CD4-positive, alpha-beta T cell treated with Interleukin-6 at 100 ng/mL for 8 hours (primary cell): ENCODE results near the gene SIX5.
A peak's percentile ranks its signal among the peaks of the same experiment; 100 is the strongest.
"Not testable (repeated sequence)": the region's sequence is repeated elsewhere in the genome, so short reads cannot be mapped to it uniquely, and the experiment has no call there.

Experiments
- DNase-seq: peaks from one replicate; pipeline ENCODE4 v3.0.0-alpha.2; 2020; ENCODE audit warnings: mixed read lengths, low spot score

SIX5 gene

GRCh38 chr19:45754323-45754722 lies 14.7 kb downstream of the SIX5 start:
- DNase-seq: no peak

- DNase-seq: no peak
Measured at GRCh38 chr19:45753548-45753947, 15.5 kb downstream of the SIX5 start.

GRCh38 chr19:45752639-45753038 lies 16.4 kb downstream of the SIX5 start:
- no peak for DNase-seq

GRCh38 chr19:45751483-45751882 lies 17.6 kb downstream of the SIX5 start:
- DNase-seq: not testable (repeated sequence)

- DNase-seq: no peak
Measured at GRCh38 chr19:45747513-45747912, 21.5 kb downstream of the SIX5 start.

DNA sequence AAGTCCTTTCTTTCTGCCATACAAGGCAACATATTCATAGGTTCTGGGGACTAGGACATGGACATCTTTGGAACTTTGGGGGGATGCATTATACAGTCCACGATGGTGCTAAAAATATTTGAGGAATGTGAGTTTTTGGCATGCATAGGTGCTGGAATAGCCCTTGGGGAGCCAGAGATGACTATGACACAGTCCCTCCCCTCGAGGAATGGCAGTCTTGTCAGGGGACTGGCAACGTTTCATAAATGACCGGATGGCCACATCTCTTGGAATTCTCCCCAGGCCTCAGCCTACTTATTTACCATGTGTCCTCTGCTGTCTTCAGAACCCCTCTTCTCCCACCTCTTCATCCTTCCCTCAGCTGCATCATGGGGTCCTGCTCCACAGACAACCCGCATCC lies 22.2 kb downstream of the SIX5 start:
- DNase-seq: no peak

GRCh38 chr19:45745606-45746005 lies 23.4 kb downstream of the SIX5 start:
- DNase-seq: no peak

GRCh38 chr19:45742969-45743368 lies 26.1 kb downstream of the SIX5 start:
- DNase-seq: no peak

DNA sequence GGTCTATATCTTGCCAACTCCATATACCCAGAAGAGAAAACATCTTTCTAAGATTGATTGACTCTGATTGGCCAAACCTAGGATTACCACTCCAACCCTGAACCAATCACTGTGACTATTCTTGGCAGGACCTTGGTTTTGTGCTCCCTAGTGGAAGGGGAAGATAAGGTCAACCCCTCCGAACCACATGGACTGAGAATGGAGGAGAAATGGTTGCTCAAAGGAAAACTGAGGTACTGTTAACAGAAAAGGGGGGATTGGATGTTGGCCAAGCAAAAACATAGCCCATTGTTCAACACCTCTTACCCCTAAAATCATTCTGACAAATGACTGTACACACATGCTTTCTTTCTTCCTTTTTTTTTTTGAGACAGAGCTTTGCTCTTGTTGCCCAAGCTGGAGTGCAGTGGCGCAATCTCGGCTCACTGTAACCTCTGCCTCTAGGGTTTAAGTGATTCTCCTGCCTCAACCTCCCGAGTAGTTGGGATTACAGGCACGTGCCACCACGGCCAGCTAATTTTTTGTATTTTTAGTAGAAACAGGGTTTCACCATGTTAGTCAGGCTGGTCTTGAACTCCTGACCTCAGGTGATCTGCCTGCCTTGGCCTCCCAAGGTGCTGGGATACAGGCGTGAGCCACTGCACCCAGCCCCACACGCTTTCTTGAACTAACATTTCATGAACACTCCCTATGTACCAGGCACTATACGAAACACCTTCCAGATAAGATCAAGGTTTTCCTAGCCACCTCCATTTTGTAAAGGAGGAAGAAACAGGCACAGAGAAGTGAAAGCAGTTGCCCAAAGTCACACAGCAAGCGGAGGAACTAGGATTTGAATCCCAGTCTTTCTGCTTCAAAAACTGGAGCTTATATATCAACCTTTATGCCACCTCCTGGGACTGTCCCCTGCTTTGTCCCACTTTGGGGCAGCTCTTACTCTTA lies 29.3 kb downstream of the SIX5 start:
- DNase-seq: no peak

DNA sequence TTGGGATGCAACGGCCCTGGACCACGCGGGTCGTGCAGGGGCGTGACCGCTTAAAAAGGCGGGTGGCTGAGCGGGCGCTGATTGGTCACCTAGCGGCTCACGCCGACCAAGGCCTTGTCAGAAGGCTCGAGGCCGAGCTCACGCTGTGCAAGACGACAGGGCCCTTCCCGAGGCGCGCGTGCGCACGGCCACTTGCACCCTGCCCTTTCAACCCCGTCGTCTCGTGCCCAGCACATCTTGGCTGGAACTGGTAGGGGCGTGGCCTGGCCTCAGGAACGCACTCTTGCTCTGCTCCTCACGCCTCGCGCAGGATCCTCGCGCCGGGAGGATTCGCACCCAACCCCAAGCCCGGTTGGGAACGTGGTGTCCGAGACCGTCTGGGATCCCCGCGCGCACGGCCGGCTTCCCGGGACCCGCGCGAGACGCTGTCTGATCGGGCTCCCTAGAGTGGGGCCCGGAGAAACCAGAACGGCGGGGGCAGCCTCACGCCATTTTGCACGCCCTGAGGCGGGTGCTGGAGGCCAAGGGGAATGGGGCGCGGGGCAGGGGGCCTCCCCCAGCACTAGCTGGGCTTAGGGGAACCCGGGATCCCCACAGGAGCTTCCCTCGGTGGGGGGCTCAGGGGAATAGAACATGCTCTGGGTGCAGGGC lies 35.8 kb downstream of the SIX5 start, which contains the start of gene MEIOSIN:
Gene MEIOSIN, plus strand, starts transcription at position 280 of the 651 bp plus-strand sequence. CDS start 1,938 bp downstream, outside the sequence.
- DNase-seq: no peak

- DNase-seq: peak; percentile 93
Measured at GRCh38 chr19:45730368-45731288, 38.4 kb downstream of the SIX5 start, which contains the start of gene FBXO46. Gene FBXO46, minus strand, starts transcription at chr19:45730896. Its CDS starts 17,401 bp downstream, at chr19:45713495.

GRCh38 chr19:45729800-45730290 lies 39.2 kb downstream of the SIX5 start:
- DNase-seq: no peak

DNA sequence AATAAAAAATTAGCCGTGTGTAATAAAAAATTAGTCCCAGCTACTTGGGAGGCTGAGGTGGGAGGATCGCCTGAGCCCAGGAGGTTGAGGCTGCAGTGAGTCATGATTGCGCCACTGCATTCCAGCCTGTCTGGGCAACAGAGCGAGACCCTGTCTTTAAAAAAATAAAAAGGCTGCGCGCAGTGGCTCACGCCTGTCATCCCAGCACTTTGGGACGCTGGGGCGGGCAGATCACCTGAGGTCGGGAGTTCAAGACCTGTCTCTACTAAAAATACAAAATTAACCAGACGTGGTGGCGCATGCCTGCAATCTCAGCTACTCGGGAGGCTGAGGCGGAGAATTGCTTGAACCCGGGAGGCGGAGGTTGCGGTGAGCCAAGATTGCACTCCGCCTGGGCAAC lies 40.4 kb downstream of the SIX5 start:
- DNase-seq: not testable (repeated sequence)

DNA sequence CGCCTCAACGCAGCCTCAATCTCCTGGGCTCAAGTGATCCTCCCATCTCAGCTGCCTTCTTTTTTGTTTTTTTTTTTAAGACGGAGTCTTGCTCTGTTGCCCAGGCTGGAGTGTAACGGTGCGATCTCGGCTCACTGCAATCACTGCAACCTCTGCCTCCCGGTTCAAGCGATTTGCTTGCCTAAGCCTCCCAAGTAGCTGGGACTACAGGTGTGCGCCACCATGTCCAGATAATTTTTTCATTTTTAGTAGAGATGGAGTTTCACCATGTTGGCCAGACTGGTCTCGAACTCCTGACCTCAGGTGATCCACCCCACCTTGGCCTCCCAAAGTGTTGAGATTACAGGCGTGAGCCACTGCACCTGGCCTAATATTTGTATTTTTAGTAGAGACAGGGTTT lies 49.0 kb downstream of the SIX5 start:
- DNase-seq: not testable (repeated sequence)

DNA sequence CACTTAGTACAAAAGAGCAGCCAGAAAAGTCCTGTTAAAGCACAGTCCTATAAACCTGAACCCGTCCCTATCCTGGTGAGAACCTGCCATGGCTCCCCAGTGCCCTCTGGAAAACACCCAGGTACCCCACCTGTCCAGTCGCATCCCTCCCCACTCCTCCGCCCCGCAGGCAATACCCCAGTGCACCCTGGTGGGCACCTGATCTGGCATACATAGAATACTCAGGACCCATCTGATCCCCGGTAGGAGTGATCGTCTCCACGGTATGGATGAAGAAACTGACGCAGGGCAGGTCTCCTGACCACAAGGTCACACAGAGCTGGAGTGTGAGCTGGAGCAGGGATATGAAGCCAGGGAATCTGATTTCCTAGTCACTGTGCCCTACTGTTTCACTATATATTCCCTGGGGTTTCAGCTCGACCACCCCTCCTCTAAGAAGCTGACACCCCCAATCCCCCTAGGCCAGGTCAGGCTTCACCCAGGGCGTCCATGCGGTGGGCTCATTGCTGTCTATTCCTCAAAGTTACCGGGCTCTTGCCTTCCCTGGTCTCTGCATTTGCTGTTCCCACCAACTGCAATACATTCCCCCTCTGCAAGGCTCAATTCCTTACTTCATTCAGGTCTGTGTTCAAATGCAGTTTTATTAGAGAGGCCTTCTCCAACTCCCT lies 50.9 kb downstream of the SIX5 start:
- no peak for DNase-seq

DNA sequence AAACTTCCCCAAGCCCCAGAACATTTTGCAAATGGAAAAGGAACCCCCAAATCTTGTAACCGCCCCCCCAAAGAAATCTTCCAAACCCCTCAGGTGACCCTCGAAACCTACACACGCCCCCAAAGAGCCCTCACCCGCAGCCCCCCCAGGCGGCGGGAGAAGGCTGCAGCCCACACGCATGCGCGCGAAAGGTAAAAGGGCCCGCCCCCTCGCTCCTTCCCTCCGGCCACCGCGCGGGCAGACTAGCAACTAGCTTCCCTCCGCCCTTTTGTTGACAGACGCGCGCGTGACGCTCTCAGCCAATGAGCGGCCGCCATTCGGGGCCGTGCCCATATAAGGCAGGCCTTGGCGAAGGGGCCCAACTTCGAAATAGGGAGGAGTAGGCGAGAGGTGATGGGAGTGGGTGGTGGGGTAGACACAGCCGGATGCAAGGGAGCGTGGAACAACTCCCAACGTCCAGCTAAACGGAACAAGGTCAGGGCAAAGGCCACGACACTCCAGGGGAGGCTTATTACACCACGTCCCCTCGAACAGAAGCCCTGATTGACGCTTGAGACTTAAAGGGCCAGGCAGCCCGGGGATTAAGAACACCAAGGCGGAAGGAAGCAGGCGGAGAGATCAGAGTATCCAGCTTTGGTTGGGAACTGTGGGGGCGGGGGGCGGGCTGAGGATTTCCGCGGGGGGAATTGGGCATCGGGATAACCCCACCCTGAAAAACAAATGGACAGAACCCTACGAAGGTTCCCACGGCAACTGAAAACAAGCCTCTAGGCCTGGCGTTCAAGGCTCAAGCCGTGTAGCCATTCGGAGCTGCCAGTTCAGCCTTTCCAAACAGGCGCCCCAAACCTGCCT lies 51.7 kb downstream of the SIX5 start:
- peak; percentile 98 for DNase-seq

- DNase-seq: peak; percentile 11
Measured at GRCh38 chr19:45716359-45717130, 52.5 kb downstream of the SIX5 start.

DNA sequence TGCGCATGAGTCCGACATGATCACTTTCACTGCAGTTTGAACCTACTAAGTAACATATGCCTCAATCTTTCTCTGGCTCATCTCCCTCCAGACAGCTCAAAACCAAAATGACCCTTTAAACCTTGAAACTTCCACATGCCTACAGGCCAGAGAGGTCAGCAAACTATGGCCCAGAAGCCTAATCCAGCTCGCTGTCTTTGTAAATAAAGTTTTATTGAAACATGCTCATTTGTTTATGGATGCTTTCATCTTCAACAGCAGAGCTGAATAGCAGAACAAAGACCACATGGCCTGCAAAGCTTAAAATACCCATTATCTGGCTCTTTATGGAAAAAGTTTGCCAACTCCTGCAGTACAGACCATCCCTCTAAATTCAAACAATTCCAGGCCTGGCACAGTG lies 53.9 kb downstream of the SIX5 start:
- no peak for DNase-seq
